ENCODE results near the gene MEMO1.
"Not testable (repeated sequence)": the region's sequence is repeated elsewhere in the genome, so short reads cannot be mapped to it uniquely, and the experiment has no call there.

DNA sequence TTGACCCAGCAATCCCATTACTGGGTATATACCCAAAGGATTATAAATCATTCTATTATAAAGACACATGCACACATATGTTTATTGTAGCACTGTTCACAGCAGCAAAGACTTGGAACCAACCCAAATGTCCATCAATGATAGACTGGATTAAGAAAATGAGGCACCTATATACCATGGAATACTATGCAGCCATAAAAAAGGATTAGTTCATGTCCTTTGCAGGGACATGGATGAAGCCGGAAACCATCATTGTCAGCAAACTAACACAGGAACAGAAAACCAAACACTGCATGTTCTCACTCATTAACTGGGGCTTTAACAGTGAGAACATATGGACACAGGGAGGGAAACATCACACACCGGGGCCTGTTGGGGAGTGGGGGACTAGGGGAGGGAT, 110.7 kb downstream of the MEMO1 start:
- TF ChIP-seq, protein P1, sequence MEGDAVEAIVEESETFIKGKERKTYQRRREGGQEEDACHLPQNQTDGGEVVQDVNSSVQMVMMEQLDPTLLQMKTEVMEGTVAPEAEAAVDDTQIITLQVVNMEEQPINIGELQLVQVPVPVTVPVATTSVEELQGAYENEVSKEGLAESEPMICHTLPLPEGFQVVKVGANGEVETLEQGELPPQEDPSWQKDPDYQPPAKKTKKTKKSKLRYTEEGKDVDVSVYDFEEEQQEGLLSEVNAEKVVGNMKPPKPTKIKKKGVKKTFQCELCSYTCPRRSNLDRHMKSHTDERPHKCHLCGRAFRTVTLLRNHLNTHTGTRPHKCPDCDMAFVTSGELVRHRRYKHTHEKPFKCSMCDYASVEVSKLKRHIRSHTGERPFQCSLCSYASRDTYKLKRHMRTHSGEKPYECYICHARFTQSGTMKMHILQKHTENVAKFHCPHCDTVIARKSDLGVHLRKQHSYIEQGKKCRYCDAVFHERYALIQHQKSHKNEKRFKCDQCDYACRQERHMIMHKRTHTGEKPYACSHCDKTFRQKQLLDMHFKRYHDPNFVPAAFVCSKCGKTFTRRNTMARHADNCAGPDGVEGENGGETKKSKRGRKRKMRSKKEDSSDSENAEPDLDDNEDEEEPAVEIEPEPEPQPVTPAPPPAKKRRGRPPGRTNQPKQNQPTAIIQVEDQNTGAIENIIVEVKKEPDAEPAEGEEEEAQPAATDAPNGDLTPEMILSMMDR (conservative IDR thresholded peaks at IDR 0.05; ENCODE audit: low read depth, low read length) = not testable (repeated sequence)
- TF ChIP-seq EZH2phosphoT487 (IDR thresholded peaks at IDR 0.05; ENCODE audit: borderline replicate concordance, low read length) = not testable (repeated sequence)

Measured in PC-3 (cell line).